ENCODE measurements around the gene HCRTR1.

The HCRTR1 gene

DNA sequence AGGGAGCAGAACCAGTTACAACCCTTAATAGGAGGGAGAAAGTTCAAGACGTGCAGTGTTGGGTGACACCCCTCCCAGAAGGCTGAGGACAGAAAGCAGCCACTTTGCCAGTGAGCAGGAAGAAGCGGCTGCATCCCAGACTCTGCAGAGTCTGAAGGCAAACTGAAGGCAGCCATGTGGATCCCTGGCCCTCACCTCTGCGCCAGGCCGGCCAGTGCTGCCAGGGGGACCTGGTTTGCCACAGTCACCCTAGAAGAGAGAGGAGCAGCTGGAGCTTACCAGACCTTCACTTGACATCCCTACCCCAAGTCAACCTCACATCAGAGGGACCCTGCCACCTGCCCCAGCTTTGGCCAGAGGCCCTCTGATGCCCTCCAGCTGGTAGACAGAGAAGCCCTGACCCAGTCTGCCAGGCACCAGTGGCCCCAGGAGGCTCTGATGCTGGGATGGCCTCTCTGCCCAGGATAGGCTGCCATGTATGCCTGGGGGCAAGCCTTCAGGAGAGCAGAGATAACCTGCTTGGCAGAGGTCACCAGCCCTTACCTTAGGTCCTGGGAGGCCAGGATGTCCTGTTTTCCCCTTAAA is 43.5 kb downstream of the HCRTR1 start:
- DNase-seq (ENCODE audit: extremely low read depth, low read depth), result no peak
- TF ChIP-seq, protein P1, sequence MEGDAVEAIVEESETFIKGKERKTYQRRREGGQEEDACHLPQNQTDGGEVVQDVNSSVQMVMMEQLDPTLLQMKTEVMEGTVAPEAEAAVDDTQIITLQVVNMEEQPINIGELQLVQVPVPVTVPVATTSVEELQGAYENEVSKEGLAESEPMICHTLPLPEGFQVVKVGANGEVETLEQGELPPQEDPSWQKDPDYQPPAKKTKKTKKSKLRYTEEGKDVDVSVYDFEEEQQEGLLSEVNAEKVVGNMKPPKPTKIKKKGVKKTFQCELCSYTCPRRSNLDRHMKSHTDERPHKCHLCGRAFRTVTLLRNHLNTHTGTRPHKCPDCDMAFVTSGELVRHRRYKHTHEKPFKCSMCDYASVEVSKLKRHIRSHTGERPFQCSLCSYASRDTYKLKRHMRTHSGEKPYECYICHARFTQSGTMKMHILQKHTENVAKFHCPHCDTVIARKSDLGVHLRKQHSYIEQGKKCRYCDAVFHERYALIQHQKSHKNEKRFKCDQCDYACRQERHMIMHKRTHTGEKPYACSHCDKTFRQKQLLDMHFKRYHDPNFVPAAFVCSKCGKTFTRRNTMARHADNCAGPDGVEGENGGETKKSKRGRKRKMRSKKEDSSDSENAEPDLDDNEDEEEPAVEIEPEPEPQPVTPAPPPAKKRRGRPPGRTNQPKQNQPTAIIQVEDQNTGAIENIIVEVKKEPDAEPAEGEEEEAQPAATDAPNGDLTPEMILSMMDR (IDR thresholded peaks at IDR 0.05; ENCODE audit: low read depth, low read length), result no peak

- TF ChIP-seq, protein P1 (IDR thresholded peaks at IDR 0.05; ENCODE audit: low read depth, low read length), result no peak
- DNase-seq (ENCODE audit: extremely low read depth, low read depth), result no peak
Observed at GRCh38 chr1:31661856-31662255, 44.4 kb downstream of the HCRTR1 start.

DNA sequence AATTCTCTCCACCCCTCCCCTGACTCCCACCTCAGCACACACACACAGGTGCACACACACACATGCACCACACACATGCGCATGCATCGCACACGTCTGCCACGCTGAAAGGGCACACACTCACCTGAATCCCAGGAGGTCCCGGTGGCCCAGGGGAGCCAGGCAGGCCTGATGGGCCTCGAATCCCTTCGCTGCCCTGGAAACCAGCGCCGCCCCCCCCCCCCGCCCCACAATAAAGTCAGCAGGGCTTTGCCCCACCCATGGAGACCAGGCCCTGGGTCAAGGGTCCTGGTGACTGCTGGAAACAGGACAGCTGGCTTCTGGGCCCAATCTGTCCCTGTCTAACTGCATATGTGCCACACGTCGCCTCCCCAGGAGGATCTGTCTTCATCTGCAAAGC is 45.0 kb downstream of the HCRTR1 start:
- TF ChIP-seq, protein P1 (IDR thresholded peaks at IDR 0.05; ENCODE audit: low read depth, low read length), result no peak
- no peak for DNase-seq (ENCODE audit: extremely low read depth, low read depth)

DNA sequence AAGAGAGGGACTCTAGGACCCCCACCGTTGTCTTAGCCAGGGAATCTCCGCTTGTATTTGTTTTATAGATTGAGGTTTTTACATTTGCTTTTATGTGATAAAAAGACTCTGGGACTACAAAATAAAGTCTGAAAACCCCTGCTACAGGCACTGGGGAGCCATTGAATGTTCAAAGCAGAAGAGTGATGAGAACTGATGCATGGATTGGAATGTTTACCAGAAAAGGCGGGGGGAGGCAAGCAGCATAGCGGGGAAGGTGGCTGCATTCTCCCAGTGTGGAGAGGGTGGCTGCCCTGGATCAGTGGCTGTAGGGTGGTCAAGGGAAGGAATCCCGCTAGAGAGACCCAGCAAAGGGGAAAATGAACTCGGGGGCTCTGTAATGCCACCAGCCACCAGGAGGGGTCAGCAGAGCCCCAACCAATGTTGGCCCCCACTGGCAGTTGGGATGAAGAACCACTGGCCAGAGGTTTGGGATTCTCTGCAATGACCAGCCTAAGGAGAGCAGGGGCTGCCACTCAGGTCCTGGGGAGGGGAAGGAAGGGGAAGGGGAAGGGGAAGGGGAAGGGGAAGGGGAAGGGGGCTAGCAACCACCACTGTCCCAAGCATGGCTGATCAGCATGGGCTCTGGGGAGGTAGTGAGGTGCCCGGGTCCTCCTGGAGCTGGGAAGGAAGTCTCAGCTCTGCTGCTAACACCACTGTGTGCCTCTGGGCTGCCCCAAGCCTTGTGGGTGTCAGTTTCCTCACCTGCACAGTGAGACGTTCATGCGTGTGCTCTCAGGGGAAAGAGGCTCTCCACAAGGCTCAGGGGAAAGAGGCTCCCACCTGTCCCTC is 46.3 kb downstream of the HCRTR1 start:
- TF ChIP-seq, protein P1 (IDR thresholded peaks at IDR 0.05; ENCODE audit: low read depth, low read length), result peak; percentile 83
- DNase-seq (ENCODE audit: extremely low read depth, low read depth), result no peak

DNA sequence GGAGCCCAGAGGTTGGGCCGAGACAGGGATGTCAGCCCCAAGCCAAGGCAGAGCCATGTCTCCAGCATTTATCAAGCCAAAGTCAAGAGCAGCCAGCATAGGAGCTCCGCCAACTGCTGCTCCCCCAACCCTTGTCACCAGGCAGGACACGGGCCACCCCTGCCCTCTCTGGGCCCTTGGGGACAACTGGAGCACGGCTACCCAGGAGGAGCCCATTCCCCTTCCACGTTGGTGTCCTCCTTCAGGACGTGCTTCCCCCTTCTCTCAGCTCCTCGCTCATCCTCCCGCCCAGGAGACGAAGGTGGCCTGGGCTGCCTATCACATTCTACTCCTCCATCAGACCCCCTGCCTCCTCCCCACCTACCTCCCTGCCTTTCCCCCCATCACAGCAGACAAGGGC is 47.0 kb downstream of the HCRTR1 start:
- TF ChIP-seq, protein P1 (IDR thresholded peaks at IDR 0.05; ENCODE audit: low read depth, low read length), result no peak
- no peak for DNase-seq (ENCODE audit: extremely low read depth, low read depth)

DNA sequence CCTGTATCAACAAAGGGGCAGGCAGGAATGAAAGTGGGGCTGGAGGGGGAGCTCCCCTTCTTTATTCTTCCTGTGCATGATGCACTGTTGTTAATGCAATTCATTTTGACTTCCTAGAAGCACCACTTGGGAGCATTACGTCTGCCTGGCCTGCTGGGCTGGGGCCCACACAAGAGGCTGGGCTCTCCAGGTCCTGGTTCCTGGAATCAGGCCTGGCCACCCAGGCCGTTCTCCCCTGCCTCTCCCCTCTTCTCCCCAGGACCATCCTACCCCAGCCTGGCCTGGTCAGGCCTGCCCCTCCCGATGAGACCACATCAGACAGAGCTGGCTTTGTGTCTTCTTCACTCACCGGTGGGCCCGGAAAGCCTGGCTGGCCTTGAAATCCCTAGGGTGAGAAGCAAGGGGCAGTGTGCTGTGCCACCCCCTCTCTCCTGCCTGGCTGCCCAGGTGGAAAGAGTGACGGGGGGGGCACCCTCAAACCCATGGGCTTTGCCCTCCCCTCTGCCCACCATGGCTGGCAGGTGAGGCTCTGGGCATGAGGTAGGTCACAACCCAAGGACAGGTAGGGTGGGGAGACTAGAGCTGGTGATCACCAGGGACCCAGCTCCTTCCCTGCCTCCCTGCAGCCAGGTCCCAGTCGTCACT is 47.9 kb downstream of the HCRTR1 start:
- TF ChIP-seq, protein P1 (IDR thresholded peaks at IDR 0.05; ENCODE audit: low read depth, low read length), result no peak
- no peak for DNase-seq (ENCODE audit: extremely low read depth, low read depth)
